Measurements from ENCODE around the gene NAALADL2. TPM values are rescaled to one million over a fixed set of nuclear protein-coding genes. Genes with fewer than 3 reads are reported as not detected.

The NAALADL2 gene
- total and polyA plus RNA-seq, 2 of the 13 experiments (the other 11 are each of a cell fraction or from before 2014, with no cell fraction given): 0.08 TPM; not detected in 1

GRCh38 chr3:175591375-175591774 lies 732.2 kb downstream of the NAALADL2 start:
- DNase-seq (ENCODE audit: low spot score) (no peak), ATAC-seq (no peak), FAIRE-seq (no peak)
- ChIA-PET POLR2A (no interaction called here), CTCF (ENCODE audit: low intra/inter-chr PET ratio, low total read pairs) (no interaction called here)
- in situ Hi-C loops (cut with HindIII; ENCODE audit: extremely low pct_ligation_motif_present, low pct_unique_long_range_greater_than_20kb) (no loop called here), intact Hi-C loops (cut with micrococcal nuclease; ENCODE audit: unreplicated experiment) (no loop called here)
- no peak for TF ChIP-seq FOXK2 (IDR thresholded peaks at IDR 0.05)
- no peak for TF ChIP-seq RORA (CRISPR knock-in tag; IDR thresholded peaks at IDR 0.05)
- no peak for TF ChIP-seq KDM3A (CRISPR knock-in tag; IDR thresholded peaks at IDR 0.05; ENCODE audit: low read depth)
- TF ChIP-seq ZSCAN25 (CRISPR knock-in tag; IDR thresholded peaks at IDR 0.05): no peak
- no peak for TF ChIP-seq ZNF337 (CRISPR knock-in tag; IDR thresholded peaks at IDR 0.05; ENCODE audit: borderline replicate concordance, low read depth)
- TF ChIP-seq ZIK1 (CRISPR knock-in tag; IDR thresholded peaks at IDR 0.05; ENCODE audit: borderline replicate concordance, low read depth): no peak
- no peak for TF ChIP-seq SNAPC4 (CRISPR knock-in tag; IDR thresholded peaks at IDR 0.05)
- Histone ChIP-seq H3K4me1 (ENCODE audit: insufficient read depth, low read length) (no peaks in the 10 kb centered on the region), H3K79me2 (ENCODE audit: insufficient read depth, low read length) (no peaks in the 10 kb centered on the region), H3K27me3 (ENCODE audit: control insufficient read depth in 1 of 2, insufficient read depth in 2 of 2, low read length in 2 of 2) (no peaks in the 10 kb centered on the region), H3K4me2 (ENCODE audit: low read depth, low read length) (no peak overlapping the region), H3K27ac (ENCODE audit: extremely low read length, insufficient read depth, low read length) (no peak overlapping the region), H3K9me3 (ENCODE audit: low read length) (peaks cover 26% of the 10 kb centered on the region), H3K36me3 (replicated peaks in 1 of 2; ENCODE audit: control insufficient read depth in 1 of 2, insufficient read depth in 2 of 2, low read length in 2 of 2) (no peaks in the 10 kb centered on the region), H3K4me3 (replicated peaks in 1 of 3; ENCODE audit: insufficient read depth in 1 of 3, low read depth in 2 of 3, low read length in 3 of 3) (no peak overlapping the region), H2AFZ (ENCODE audit: low read length) (no peak overlapping the region), H3K9ac (ENCODE audit: insufficient read depth, low read depth, low read length) (no peak overlapping the region), H4K20me1 (ENCODE audit: insufficient read depth, low read length) (no peaks in the 10 kb centered on the region)
- no TSS peak for BruUV-seq (replicated peaks)
- WGBS (ENCODE audit: low lambda C conversion rate): 31% methylated on average over 1 of the region's 1 CpG
